K562 (cell line): ENCODE results near the gene PNP. TPM values are rescaled to one million over a fixed set of nuclear protein-coding genes. Genes with fewer than 3 reads are reported as not detected.

Experiments
- ATAC-seq: fragments of 200-7000 bp; cut with Tn5 transposase; 3 replicates; pipeline ENCODE4 v1.9.1; 2020; ENCODE audit warnings: moderate library complexity
- BruUV-seq: library from RNA; stranded (reverse); fragments of 400-500 nt; replicated peaks from 2 replicates; lab custom pipeline; 2021; lab: Mats Ljungman, UMichigan
- CTCF ChIA-PET: fragments of 300-600 bp; formaldehyde crosslinking; extraction: SDS; loops from one replicate; lab custom pipeline; 2021; ENCODE audit warnings: low intra/inter-chr PET ratio; lab: Yijun Ruan, JAX
- POLR2A ChIA-PET: fragments of 300-600, 350-650 bp; sonication (Branson Sonifier 250); formaldehyde crosslinking; extraction: SDS; loops from one replicate; lab custom pipeline; 2021; ENCODE audit warnings: antibody characterized with exemption, inconsistent platforms; lab: Yijun Ruan, JAX
- DNase-seq, 4 experiments: peaks; one replicate each; pipeline versions ENCODE4 v3.0.0 to v3.0.0-alpha.2; 2011 to 2018; ENCODE audit warnings: low spot score in 3 of 4, mixed read lengths in 3 of 4; ENCODE audit errors: extremely low read depth in 1 of 4
- FAIRE-seq: peaks from 2 replicates; lab custom pipeline; 2011; peaks lifted over from hg19 to GRCh38; lab: Jason Lieb, UNC
- H2AFZ ChIP-seq: 2 replicates; pipeline ENCODE4 v1.6.0; 2011; ENCODE audit warnings: low read depth, low read length, control low read depth, inconsistent platforms
- H3K27ac ChIP-seq: fragments of 200-600 bp; 3 replicates; pipeline ENCODE4 v1.8.0; 2011; ENCODE audit warnings: low read depth, mild to moderate bottlenecking, control low read depth, inconsistent platforms, low read length, moderate library complexity, mixed read lengths; ENCODE audit errors: extremely low read depth
- H3K27me3 ChIP-seq, 2 experiments: fragments of 300-600 bp in 1 of 2; 2 replicates in 1 of 2; 3 replicates in 1 of 2; pipeline versions ENCODE4 v1.6.0 to v1.8.0; 2011; ENCODE audit warnings: inconsistent platforms in 2 of 2, low read length in 2 of 2, mild to moderate bottlenecking in 1 of 2, mixed read lengths in 1 of 2, moderate library complexity in 1 of 2; ENCODE audit not compliant: control insufficient read depth in 2 of 2, insufficient read depth in 2 of 2
- H3K36me3 ChIP-seq: fragments of 300-600 bp; 3 replicates; pipeline ENCODE4 v1.8.0; 2011; ENCODE audit warnings: mild to moderate bottlenecking, low read length, inconsistent platforms; ENCODE audit not compliant: control insufficient read depth, insufficient read depth
- H3K4me1 ChIP-seq, 2 experiments: fragments of 200-600 bp in 1 of 2; replicated peaks in 1 of 2; 2 replicates in 1 of 2; 3 replicates in 1 of 2; pipeline versions ENCODE4 v1.5.1 to v1.8.0; 2011; ENCODE audit warnings: inconsistent platforms in 2 of 2, low read length in 2 of 2, mild to moderate bottlenecking in 1 of 2, mixed read lengths in 1 of 2, moderate library complexity in 1 of 2; ENCODE audit not compliant: control insufficient read depth in 2 of 2, insufficient read depth in 2 of 2
- H3K4me2 ChIP-seq: 2 replicates; pipeline ENCODE4 v1.6.1; 2011; ENCODE audit warnings: low read length, control low read depth, inconsistent platforms, mixed read lengths; ENCODE audit not compliant: insufficient read depth
- H3K4me3 ChIP-seq: fragments of 200-600 bp; sonication (generic), shearing (Covaris generic); 2 replicates; pipeline ENCODE4 v1.5.1; 2016; ENCODE audit warnings: control low read depth, inconsistent platforms
- H3K79me2 ChIP-seq: fragments of 200-600 bp; 3 replicates; pipeline ENCODE4 v1.8.0; 2011; ENCODE audit warnings: low read length, inconsistent platforms; ENCODE audit not compliant: control insufficient read depth, insufficient read depth
- H3K9ac ChIP-seq, 2 experiments: 2 replicates each; pipeline versions ENCODE4 v1.6.0 to v1.6.1; 2011; ENCODE audit warnings: low read depth in 2 of 2, low read length in 2 of 2, control low read depth in 1 of 2, inconsistent platforms in 1 of 2, mild to moderate bottlenecking in 1 of 2, mixed read lengths in 1 of 2; ENCODE audit not compliant: insufficient read depth in 1 of 2
- H3K9me1 ChIP-seq: one replicate; pipeline ENCODE4 v1.6.0; 2011; ENCODE audit warnings: inconsistent platforms, mild to moderate bottlenecking, low read length, moderate library complexity; ENCODE audit not compliant: control insufficient read depth, insufficient read depth
- H3K9me3 ChIP-seq: replicated peaks from 2 replicates; pipeline ENCODE4 v1.5.1; 2011; ENCODE audit warnings: low read depth, low read length, inconsistent platforms; ENCODE audit not compliant: control insufficient read depth, insufficient read depth
- H4K20me1 ChIP-seq: replicated peaks from 2 replicates; pipeline ENCODE4 v1.6.1; 2011; ENCODE audit warnings: low read length, inconsistent platforms, mixed read lengths; ENCODE audit not compliant: control insufficient read depth, insufficient read depth
- ETV1 ChIP-seq: fragments of 450-650 bp; conservative IDR thresholded peaks from 2 replicates; pipeline ENCODE4 v1.6.1; 2016; ENCODE audit warnings: missing genetic modification characterization, control low read depth, low read depth, missing compliant biosample characterization
- HDGF ChIP-seq: fragments of 450-650 bp; IDR thresholded peaks from 2 replicates; pipeline ENCODE4 v1.6.1; 2016
- HNRNPUL1 ChIP-seq: fragments of 200-400 bp; formaldehyde crosslinking; IDR thresholded peaks from 2 replicates; pipeline ENCODE4 v1.6.1; 2017; ENCODE audit warnings: low read length
- NCOA1 ChIP-seq: fragments of 450-650 bp; IDR thresholded peaks from 2 replicates; pipeline ENCODE4 v1.6.1; 2016; ENCODE audit warnings: low read depth
- PCBP2 ChIP-seq: fragments of 200-400 bp; formaldehyde crosslinking; IDR thresholded peaks from 2 replicates; pipeline ENCODE4 v1.6.1; 2018; ENCODE audit warnings: low read length, low read depth, mild to moderate bottlenecking, moderate library complexity; ENCODE audit not compliant: poor library complexity, severe bottlenecking
- RBFOX2 ChIP-seq: fragments of 200-400 bp; formaldehyde crosslinking; IDR thresholded peaks from 2 replicates; pipeline ENCODE4 v1.6.1; 2017; ENCODE audit warnings: low read depth, mild to moderate bottlenecking, low read length, moderate library complexity
- SMARCE1 ChIP-seq: fragments of 450-650 bp; IDR thresholded peaks from 2 replicates; pipeline ENCODE4 v1.7.1; 2016; ENCODE audit warnings: mild to moderate bottlenecking
- ZNF766 ChIP-seq: fragments of 200-800 bp; sonication (Bioruptor generic); conservative IDR thresholded peaks from 2 replicates; pipeline ENCODE4 v1.6.1; 2016; ENCODE audit warnings: missing genetic modification characterization, missing compliant biosample characterization
- WGBS: fragments of 100-300 bp; shearing (Covaris generic); methylation state at CpG from one replicate; pipeline ENCODE4 v1.1.6; 2016; ENCODE audit warnings: low coverage, mixed read lengths; ENCODE audit not compliant: insufficient coverage; ENCODE audit errors: missing lambda C conversion rate; 5-methylcytosine and 5-hydroxymethylcytosine counted together
- in situ Hi-C: fragments of 300-500 bp; cut with MboI; formaldehyde crosslinking; loops from 4 replicates; pipeline ENCODE4 v1.15.0; 2018; ENCODE audit warnings: inconsistent platforms, mixed read lengths
- intact Hi-C: fragments of 100-400 bp; cut with micrococcal nuclease; formaldehyde crosslinking; loops from 2 replicates; pipeline ENCODE4 v1.14.2; 2022
- polyA plus RNA-seq, 8 experiments: library from polyadenylated mRNA; depleted of rRNA in 4 of 8; stranded (reverse) in 5 of 8; unstranded in 3 of 8; fragments of >200 nt; fragmentation: Nextera tagmentation in 2 of 8; fragmentation: Illumina TruSeq in 1 of 8; extraction: Ambion mirVana in 2 of 8; extraction: Trizol in 1 of 8; gene quantifications; 2 replicates each; pipeline versions ENCODE4 v1.2.1 to v1.2.3, GENCODE V29; 2011 to 2014; ENCODE audit warnings: inconsistent platforms in 1 of 8, missing spikeins in 1 of 8
- total RNA-seq, 7 experiments: library from RNA; depleted of rRNA in 6 of 7; stranded (reverse); fragments of >200 nt in 6 of 7; fragmentation: Illumina TruSeq in 2 of 7; extraction: Trizol in 2 of 7; gene quantifications; 2 replicates each; pipeline versions ENCODE4 v1.2.1 to v1.2.3, GENCODE V29; 2011 to 2021; ENCODE audit warnings: low replicate concordance in 1 of 7

Gene PNP
- total and polyA plus RNA-seq, 9 of the 15 experiments (the other 6 are each of a cell fraction or from before 2014, with no cell fraction given): 92.5 to 288 (median 137) TPM

GRCh38 chr14:20470603-20470901, 1.3 kb downstream of the PNP start:
- in situ Hi-C loops (no loop called here), intact Hi-C loops (no loop called here)
- WGBS: 0% methylated on average over 2 of the region's 2 CpGs
- CTCF ChIA-PET: no interaction called here
- no peaks in the 10 kb centered on the region for H3K27me3 ChIP-seq
- no peaks in the 10 kb centered on the region for H3K9me1 ChIP-seq
- peak overlapping the region; percentile 76 for H3K27ac ChIP-seq
- H4K20me1 ChIP-seq: peaks cover 6% of the 10 kb centered on the region; the same call in 1 of the 2 replicates
- POLR2A ChIA-PET: interaction anchor here (1.3 to 5.0 kb wide), 8 partner anchors 8 to 137 kb away, joined by 3 to 36 read pairs (median 8); partner anchors contain the start of genes APEX1, OSGEP, PARP2 and PIP4P1
- H3K9me3 ChIP-seq: no peaks in the 10 kb centered on the region
- TF ChIP-seq ZNF766 (CRISPR knock-in tag) (peak; percentile 65; the same call in 1 of the 2 replicates), HNRNPUL1 (no peak), RBFOX2 (peak; percentile 54; the same call in 1 of the 2 replicates), PCBP2 (no peak), SMARCE1 (no peak), HDGF (no peak), NCOA1 (no peak), ETV1 (0 out of 2 replicates have a peak, but pooled peaks have one; percentile 6)
- FAIRE-seq (no peak), DNase-seq (peak in 1 of 4 experiments; percentile 29), ATAC-seq (peak; percentile 13)
- no TSS peak for BruUV-seq
- H3K4me3 ChIP-seq: peak overlapping the region; percentile 82
- peaks cover 5 to 15% of the 10 kb centered on the region in 2 experiments; a peak in 3 of 5 replicates for H3K4me1 ChIP-seq
- H3K36me3 ChIP-seq: peaks cover 46% of the 10 kb centered on the region
- H3K4me2 ChIP-seq: peak overlapping the region; percentile 91
- H2AFZ ChIP-seq: 0 out of 2 replicates have a peak overlapping the region, but pooled peaks have one; percentile 36
- H3K9ac ChIP-seq: peak overlapping the region; percentile 93 to 99
- H3K79me2 ChIP-seq: peaks cover 46% of the 10 kb centered on the region
